HepG2 (cell line): ENCODE data around the gene MXRA8. TPM values are rescaled to one million over a fixed set of nuclear protein-coding genes. Genes with fewer than 3 reads are reported as not detected.
A peak's percentile ranks its signal among the peaks of the same experiment; 100 is the strongest.

Experiments used
- CENPT ChIP-seq: sonication (generic); formaldehyde crosslinking; IDR thresholded peaks from 2 replicates; pipeline ENCODE4 v1.8.0; 2022; ENCODE audit warnings: low read depth, mild to moderate bottlenecking, moderate library complexity, missing genetic modification reagents
- HNRNPUL1 ChIP-seq: fragments of 200-400 bp; formaldehyde crosslinking; IDR thresholded peaks from 2 replicates; pipeline ENCODE4 v1.6.1; 2017; ENCODE audit warnings: low read depth, mild to moderate bottlenecking, low read length, moderate library complexity
- KAT7 ChIP-seq: IDR thresholded peaks from 2 replicates; pipeline ENCODE4 v1.6.1; 2018; ENCODE audit warnings: borderline replicate concordance, missing compliant biosample characterization
- NONO ChIP-seq, 2 experiments: fragments of 450-650 bp in 1 of 2; sonication (generic) in 1 of 2; formaldehyde crosslinking in 1 of 2; IDR thresholded peaks in 1 of 2; conservative IDR thresholded peaks in 1 of 2; 2 replicates each; pipeline versions ENCODE4 v1.6.1 to v1.8.0; 2017 to 2022; ENCODE audit warnings: mild to moderate bottlenecking in 1 of 2, missing genetic modification reagents in 1 of 2, moderate library complexity in 1 of 2
- POLR2AphosphoS5 ChIP-seq: IDR thresholded peaks from 2 replicates; pipeline ENCODE4 v1.6.1; 2012; ENCODE audit warnings: low read depth, low read length
- SAFB2 ChIP-seq: sonication (generic); formaldehyde crosslinking; IDR thresholded peaks from 2 replicates; pipeline ENCODE4 v1.5.1; 2020; ENCODE audit warnings: missing genetic modification reagents, low read depth, mild to moderate bottlenecking, borderline replicate concordance
- ZFP62 ChIP-seq: sonication (generic); formaldehyde crosslinking; IDR thresholded peaks from 2 replicates; pipeline ENCODE4 v1.4.0; 2020; ENCODE audit warnings: missing genetic modification reagents
- ZNF264 ChIP-seq: sonication (generic); formaldehyde crosslinking; IDR thresholded peaks from 2 replicates; pipeline ENCODE4 v1.4.0; 2020; ENCODE audit warnings: missing genetic modification reagents
- ZNF558 ChIP-seq: sonication (generic); formaldehyde crosslinking; IDR thresholded peaks from 2 replicates; pipeline ENCODE4 v1.9.0; 2022; ENCODE audit warnings: mild to moderate bottlenecking, missing genetic modification reagents, borderline replicate concordance
- ZNF670 ChIP-seq: sonication (generic); formaldehyde crosslinking; IDR thresholded peaks from 2 replicates; pipeline ENCODE4 v1.8.0; 2022; ENCODE audit warnings: mild to moderate bottlenecking, missing genetic modification reagents, borderline replicate concordance
- polyA plus RNA-seq, 8 experiments: library from polyadenylated mRNA; depleted of rRNA in 3 of 8; stranded (reverse) in 7 of 8; unstranded in 1 of 8; fragments of >200 nt; fragmentation: Illumina TruSeq in 4 of 8; extraction: Trizol in 4 of 8; gene quantifications; 2 replicates each; pipeline versions ENCODE4 v1.2.1 to v1.2.3, GENCODE V29; 2011 to 2016; ENCODE audit warnings: low read depth in 4 of 8, missing spikeins in 1 of 8, mixed read lengths in 1 of 8; ENCODE audit not compliant: insufficient read depth in 1 of 8
- total RNA-seq, 5 experiments: library from RNA; depleted of rRNA; stranded (reverse); fragments of >200 nt; fragmentation: Illumina TruSeq; extraction: Trizol; gene quantifications; 2 replicates each; pipeline ENCODE4 v1.2.3, GENCODE V29; 2016; ENCODE audit warnings: low read depth in 1 of 5
- TF ChIP-seq, protein P1 (sequence below): conservative IDR thresholded peaks from 2 replicates; pipeline ENCODE4 v1.6.1; 2018; ENCODE audit warnings: missing genetic modification reagents
- TF ChIP-seq, protein P2 (sequence below): sonication (generic); formaldehyde crosslinking; IDR thresholded peaks from 2 replicates; pipeline ENCODE4 v1.4.0; 2020; ENCODE audit warnings: low read depth, missing genetic modification reagents
- TF ChIP-seq, protein P3 (sequence below): sonication (generic); formaldehyde crosslinking; conservative IDR thresholded peaks from 2 replicates; pipeline ENCODE4 v1.8.0; 2022; ENCODE audit warnings: missing genetic modification reagents
- TF ChIP-seq, protein P4 (sequence below): sonication (generic); formaldehyde crosslinking; IDR thresholded peaks from 2 replicates; pipeline ENCODE4 v1.5.0; 2020; ENCODE audit warnings: missing genetic modification reagents
- TF ChIP-seq, protein P5 (sequence below): sonication (generic); formaldehyde crosslinking; IDR thresholded peaks from 2 replicates; pipeline ENCODE4 v1.5.0; 2020; ENCODE audit warnings: missing genetic modification reagents, mild to moderate bottlenecking, borderline replicate concordance

The MXRA8 gene
- total and polyA plus RNA-seq, 2 of the 13 experiments (the other 11 are each of a cell fraction or from before 2014, with no cell fraction given): 19.8 to 44.8 TPM

DNA sequence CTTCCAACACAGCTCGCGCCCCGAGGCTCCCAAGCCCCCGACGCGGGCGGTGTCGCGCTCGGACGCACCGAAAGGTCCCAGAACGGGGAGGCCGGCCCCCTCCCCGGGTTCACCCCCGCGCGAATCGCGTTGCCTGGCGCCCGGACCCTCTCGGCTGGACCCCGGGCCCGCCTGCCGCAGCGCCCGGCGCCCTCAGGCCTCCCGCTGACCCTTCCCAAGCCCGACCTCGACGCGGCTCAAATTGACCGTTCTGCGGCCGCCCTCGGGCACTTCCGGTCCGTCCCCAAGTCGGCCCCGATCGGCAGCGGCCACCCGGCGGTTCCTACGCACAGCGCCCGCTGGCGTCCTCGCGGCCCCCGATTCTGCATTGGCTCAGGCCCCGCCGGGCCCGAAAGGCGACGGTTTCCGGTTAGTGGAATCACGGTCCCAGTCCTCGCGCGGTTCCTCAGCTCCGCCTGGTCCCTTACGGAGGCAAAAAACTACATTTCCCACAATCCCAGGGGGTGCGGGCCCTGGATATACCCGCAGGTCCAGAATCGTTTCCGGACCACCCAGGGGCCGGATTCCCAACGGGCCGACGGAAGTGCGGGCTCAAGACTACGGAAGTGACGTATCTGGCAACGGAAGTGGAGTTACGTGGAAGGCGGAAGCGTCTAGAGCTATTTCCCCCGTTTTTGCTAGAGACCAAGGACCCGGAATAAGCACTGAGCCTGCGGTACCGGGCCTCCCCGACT, 16.7 kb upstream of the MXRA8 start, which contains the start of gene AURKAIP1 (continued):
- TF ChIP-seq, protein P1, sequence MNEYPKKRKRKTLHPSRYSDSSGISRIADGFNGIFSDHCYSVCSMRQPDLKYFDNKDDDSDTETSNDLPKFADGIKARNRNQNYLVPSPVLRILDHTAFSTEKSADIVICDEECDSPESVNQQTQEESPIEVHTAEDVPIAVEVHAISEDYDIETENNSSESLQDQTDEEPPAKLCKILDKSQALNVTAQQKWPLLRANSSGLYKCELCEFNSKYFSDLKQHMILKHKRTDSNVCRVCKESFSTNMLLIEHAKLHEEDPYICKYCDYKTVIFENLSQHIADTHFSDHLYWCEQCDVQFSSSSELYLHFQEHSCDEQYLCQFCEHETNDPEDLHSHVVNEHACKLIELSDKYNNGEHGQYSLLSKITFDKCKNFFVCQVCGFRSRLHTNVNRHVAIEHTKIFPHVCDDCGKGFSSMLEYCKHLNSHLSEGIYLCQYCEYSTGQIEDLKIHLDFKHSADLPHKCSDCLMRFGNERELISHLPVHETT (CRISPR knock-in tag): peak; percentile 98
- no peak; the same call in 1 of the 2 replicates for TF ChIP-seq ZNF558 (CRISPR knock-in tag)
- peak; percentile 73; the same call in 1 of the 2 replicates for TF ChIP-seq HNRNPUL1
- TF ChIP-seq ZFP62: peak; percentile 92; the same call in 1 of the 2 replicates
- peak; percentile 87 for TF ChIP-seq ZNF264
- TF ChIP-seq, protein P2, sequence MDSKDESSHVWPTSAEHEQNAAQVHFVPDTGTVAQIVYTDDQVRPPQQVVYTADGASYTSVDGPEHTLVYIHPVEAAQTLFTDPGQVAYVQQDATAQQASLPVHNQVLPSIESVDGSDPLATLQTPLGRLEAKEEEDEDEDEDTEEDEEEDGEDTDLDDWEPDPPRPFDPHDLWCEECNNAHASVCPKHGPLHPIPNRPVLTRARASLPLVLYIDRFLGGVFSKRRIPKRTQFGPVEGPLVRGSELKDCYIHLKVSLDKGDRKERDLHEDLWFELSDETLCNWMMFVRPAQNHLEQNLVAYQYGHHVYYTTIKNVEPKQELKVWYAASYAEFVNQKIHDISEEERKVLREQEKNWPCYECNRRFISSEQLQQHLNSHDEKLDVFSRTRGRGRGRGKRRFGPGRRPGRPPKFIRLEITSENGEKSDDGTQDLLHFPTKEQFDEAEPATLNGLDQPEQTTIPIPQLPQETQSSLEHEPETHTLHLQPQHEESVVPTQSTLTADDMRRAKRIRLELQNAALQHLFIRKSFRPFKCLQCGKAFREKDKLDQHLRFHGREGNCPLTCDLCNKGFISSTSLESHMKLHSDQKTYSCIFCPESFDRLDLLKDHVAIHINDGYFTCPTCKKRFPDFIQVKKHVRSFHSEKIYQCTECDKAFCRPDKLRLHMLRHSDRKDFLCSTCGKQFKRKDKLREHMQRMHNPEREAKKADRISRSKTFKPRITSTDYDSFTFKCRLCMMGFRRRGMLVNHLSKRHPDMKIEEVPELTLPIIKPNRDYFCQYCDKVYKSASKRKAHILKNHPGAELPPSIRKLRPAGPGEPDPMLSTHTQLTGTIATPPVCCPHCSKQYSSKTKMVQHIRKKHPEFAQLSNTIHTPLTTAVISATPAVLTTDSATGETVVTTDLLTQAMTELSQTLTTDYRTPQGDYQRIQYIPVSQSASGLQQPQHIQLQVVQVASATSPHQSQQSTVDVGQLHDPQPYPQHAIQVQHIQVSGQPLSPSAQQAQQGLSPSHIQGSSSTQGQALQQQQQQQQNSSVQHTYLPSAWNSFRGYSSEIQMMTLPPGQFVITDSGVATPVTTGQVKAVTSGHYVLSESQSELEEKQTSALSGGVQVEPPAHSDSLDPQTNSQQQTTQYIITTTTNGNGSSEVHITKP (CRISPR knock-in tag): peak; percentile 92
- TF ChIP-seq SAFB2 (CRISPR knock-in tag): no peak
- TF ChIP-seq, protein P3, sequence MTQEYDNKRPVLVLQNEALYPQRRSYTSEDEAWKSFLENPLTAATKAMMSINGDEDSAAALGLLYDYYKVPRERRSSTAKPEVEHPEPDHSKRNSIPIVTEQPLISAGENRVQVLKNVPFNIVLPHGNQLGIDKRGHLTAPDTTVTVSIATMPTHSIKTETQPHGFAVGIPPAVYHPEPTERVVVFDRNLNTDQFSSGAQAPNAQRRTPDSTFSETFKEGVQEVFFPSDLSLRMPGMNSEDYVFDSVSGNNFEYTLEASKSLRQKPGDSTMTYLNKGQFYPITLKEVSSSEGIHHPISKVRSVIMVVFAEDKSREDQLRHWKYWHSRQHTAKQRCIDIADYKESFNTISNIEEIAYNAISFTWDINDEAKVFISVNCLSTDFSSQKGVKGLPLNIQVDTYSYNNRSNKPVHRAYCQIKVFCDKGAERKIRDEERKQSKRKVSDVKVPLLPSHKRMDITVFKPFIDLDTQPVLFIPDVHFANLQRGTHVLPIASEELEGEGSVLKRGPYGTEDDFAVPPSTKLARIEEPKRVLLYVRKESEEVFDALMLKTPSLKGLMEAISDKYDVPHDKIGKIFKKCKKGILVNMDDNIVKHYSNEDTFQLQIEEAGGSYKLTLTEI (CRISPR knock-in tag): no peak
- TF ChIP-seq NONO (IDR thresholded peaks at IDR 0.05): no peak
- peak; percentile 100 for TF ChIP-seq NONO (CRISPR knock-in tag; conservative IDR thresholded peaks at IDR 0.05)
- peak; percentile 40; the same call in 1 of the 2 replicates for TF ChIP-seq CENPT
- TF ChIP-seq, protein P4, sequence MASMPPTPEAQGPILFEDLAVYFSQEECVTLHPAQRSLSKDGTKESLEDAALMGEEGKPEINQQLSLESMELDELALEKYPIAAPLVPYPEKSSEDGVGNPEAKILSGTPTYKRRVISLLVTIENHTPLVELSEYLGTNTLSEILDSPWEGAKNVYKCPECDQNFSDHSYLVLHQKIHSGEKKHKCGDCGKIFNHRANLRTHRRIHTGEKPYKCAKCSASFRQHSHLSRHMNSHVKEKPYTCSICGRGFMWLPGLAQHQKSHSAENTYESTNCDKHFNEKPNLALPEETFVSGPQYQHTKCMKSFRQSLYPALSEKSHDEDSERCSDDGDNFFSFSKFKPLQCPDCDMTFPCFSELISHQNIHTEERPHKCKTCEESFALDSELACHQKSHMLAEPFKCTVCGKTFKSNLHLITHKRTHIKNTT: no peak
- TF ChIP-seq, protein P5, sequence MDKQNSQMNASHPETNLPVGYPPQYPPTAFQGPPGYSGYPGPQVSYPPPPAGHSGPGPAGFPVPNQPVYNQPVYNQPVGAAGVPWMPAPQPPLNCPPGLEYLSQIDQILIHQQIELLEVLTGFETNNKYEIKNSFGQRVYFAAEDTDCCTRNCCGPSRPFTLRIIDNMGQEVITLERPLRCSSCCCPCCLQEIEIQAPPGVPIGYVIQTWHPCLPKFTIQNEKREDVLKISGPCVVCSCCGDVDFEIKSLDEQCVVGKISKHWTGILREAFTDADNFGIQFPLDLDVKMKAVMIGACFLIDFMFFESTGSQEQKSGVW: no peak; the same call in 1 of the 2 replicates
- peak; percentile 97 for TF ChIP-seq ZNF670
- TF ChIP-seq POLR2AphosphoS5: peak; percentile 62; the same call in 1 of the 2 replicates
- TF ChIP-seq KAT7: peak; percentile 97; the same call in 1 of the 2 replicates
